ENCODE data around the gene DUSP2. TPM values are rescaled to one million over a fixed set of nuclear protein-coding genes. Genes with fewer than 3 reads are reported as not detected.
"Not testable (repeated sequence)": the region's sequence is repeated elsewhere in the genome, so short reads cannot be mapped to it uniquely, and the experiment has no call there.

Gene DUSP2
- total RNA-seq, 2 donors from 2014 or later: 202 to 218 TPM

DNA sequence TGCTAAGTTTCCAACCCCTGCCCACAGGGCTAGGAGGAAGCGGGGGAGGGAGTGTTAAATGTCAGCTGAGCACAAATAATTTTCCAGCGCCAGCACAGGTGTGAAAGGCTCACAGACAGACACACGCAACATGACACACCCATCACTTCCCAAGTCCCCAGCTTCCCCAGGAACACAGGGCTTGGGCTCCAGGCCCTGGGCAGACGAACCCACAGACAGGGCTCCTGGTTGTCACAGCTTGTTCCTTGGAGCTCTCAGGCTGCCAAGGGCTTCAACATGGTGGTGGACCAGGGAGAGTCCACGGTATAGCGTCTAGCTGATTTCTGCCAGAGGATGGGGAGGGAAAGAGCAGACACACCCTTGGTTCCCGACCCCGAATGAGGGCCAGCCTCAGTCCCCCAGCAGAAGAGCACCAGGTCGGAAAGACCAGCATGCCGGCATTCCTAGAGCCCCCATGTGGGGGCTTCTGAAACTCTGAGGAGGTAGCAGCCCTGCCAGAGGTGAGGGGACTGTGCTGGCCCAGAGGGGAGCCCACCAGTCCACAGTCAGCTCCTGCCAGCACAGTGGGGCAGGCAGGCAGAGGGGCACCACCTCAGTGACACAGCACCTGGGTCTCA, 1.9 kb downstream of the DUSP2 start:
- peak in 1 of 2 donors; percentile 64 for DNase-seq (ENCODE audit: low spot score in 2 of 2)
- Mint-ChIP-seq H3K27ac (peak overlapping the region; percentile 98 to 99), H3K9me3 (no peaks in the 10 kb centered on the region), H3K36me3 (peaks cover 29 to 34% of the 10 kb centered on the region in 2 donors)
- ATAC-seq: no peak

DNA sequence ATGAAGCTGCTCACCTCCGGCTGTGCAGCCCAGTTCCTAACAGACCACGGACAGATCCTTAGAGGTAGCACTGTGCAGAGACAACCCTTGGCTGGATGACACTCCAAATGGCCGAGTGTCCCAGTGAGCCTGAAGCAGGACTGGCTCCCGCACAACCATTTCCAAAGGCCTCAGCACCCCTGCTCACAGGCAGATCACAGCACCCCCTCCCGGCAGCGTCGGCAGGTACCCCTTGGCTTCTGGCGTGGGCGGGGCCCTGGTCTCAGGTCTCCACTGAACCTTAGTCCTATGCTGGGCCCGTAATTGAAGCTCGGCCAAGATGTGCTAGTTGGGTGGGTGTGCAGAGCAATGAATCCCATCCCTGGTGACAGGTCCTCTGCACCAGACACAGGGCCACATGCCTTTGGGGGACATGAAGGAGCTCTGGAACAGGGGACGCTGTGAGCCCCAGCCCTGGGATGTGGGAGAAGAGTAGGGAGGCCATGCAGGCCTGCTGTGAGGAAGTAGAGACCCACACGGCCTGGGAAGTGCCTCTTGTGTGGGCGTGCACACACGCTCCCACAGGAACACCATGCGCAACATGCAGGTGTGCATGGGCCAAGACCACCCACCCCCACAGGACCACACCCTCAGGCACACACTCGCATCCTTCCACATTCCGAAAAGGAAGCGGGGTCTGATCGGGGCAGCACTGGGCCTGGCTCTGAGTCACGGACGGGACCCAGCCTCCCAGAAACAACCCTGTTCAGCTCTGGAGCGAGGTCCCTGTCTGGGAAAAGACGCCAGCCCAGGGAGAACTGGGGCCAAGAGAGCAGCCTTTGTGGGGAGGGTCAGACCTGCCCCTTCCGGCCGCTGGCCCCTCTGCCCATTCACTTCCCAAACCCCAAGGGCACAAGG, 2.8 kb downstream of the DUSP2 start:
- H3K27ac Mint-ChIP-seq: peak overlapping the region; percentile 98 to 99
- DNase-seq (ENCODE audit: low spot score in 2 of 2) (peak; percentile 74 to 79), ATAC-seq (peak in 1 of 2 donors; percentile 2)
- peaks cover 29 to 30% of the 10 kb centered on the region in 2 donors for H3K36me3 Mint-ChIP-seq
- H3K9me3 Mint-ChIP-seq: no peaks in the 10 kb centered on the region

DNA sequence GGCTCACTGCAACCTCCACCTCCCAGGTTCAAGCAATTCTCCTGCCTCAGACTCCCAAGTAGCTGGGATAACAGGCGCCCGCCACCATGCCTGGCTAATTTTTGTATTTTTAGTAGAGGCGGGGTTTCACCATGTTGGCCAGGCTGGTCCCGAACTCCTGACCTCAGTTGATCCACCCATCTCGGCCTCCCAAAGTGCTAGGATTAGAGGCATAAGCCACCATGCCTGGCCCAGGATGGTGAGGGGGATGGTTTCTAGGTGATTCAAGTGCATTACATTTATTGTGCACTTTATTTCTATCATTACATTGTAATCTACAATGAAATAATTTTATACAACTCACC, 3.6 kb downstream of the DUSP2 start:
- H3K27ac Mint-ChIP-seq: peak overlapping the region; percentile 36 to 99

GRCh38 chr2:96140941-96141623, 4.2 kb downstream of the DUSP2 start:
- peak overlapping the region; percentile 36 to 99 for H3K27ac Mint-ChIP-seq
- H3K9me3 Mint-ChIP-seq: no peaks in the 10 kb centered on the region
- ATAC-seq: no peak
- no peak for DNase-seq (ENCODE audit: low spot score in 2 of 2)
- H3K36me3 Mint-ChIP-seq: peaks cover 29 to 30% of the 10 kb centered on the region in 2 donors

More for the DNA sequence above, 3.6 kb downstream of the DUSP2 start:
- DNase-seq (ENCODE audit: low spot score in 2 of 2): peak in 1 of 2 donors; percentile 47
- not testable (repeated sequence) for ATAC-seq, H3K9me3 Mint-ChIP-seq
- H3K36me3 Mint-ChIP-seq: peaks cover 29 to 30% of the 10 kb centered on the region in 2 donors

DNA sequence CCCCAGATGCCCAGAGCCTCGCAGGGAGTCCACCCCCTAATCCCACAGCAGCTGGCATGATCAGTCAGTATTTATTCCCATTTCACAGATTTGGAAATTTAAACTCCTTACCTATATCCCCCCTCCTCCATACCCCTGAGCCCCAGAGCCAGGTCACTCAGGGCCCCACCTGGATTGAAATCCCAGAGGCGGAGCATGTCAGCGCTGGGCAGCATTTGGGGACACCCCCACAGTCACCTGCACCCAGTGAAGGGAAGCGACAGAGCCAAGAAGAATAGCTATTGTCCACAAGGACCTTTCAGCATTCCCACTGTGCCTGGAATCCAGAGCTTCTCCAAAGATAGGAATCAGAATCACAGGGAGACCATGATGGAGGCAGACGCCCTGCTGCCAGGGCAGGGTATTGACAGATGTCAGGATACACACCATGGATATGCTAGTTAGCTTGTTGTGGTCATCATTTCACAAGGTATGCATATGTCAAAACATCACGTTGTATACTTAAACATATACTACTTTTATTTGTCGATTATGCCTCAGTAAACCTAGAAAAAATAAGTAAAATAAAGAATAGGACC, 6.0 kb downstream of the DUSP2 start:
- DNase-seq (ENCODE audit: low spot score in 2 of 2) (no peak), ATAC-seq (peak in 1 of 2 donors; percentile 3)
- Mint-ChIP-seq H3K36me3 (peaks cover 23 to 25% of the 10 kb centered on the region in 2 donors), H3K27ac (peak overlapping the region; percentile 53 to 72), H3K9me3 (no peaks in the 10 kb centered on the region)

DNA sequence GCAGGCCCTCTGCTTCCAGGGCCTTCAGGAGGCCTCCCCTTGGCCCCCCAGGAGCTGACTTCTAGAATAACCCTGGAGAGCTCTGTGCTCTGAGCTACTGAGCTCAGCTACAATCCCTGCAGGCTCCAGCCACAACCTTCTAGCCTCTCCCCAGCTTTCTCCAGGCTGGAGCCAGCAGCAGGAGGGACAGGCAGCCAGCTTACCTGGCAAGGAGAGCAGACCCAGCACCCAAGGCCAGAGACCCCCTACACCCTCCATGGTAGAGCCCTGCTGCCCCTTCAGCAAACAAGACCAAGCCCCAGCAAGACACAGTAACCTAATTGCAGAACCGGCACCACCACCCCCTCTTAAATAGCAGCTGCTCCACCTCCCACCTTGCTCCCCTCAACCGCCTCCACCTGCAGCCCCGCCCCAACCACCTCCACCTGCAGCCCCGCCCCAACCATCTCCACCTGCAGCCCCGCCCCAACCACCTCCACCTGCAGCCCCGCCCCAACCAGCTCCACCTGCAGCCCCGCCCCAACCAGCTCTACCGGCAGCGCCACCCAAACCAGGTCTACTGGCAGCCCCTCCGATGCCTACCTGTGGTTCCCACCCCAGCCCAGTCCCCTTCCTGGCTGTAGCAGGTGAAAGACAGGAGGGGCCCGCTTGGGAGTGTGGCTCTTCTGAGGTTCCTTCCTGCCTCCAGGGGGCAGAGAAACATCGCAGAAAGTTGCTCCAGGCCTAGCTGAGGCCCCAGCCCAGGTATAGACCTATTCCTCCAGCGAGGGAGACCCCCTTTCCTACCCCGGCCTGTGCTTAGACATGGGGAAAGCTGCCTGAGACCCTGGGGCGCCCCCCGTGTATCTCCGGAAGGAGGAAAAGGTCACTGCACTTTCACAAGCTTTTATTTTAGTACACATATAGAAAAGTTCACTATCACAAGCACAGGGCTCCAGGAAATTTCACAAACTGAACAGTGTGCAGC, 6.8 kb downstream of the DUSP2 start, which contains the start of gene ASTL:
Gene ASTL (minus strand): TSS at position 324 of the 967 bp plus-strand sequence. CDS start 66 bp downstream, at position 258.
- Mint-ChIP-seq H3K36me3 (peaks cover 15 to 17% of the 10 kb centered on the region in 2 donors), H3K27ac (peak within 1 kb of the TSS; percentile 53 to 72), H3K9me3 (no peaks in the 10 kb centered on the region)
- ATAC-seq (peak; percentile 29 to 70), DNase-seq (ENCODE audit: low spot score in 2 of 2) (peak; percentile 62 to 80)

GRCh38 chr2:96137321-96138178, 7.7 kb downstream of the DUSP2 start:
- peak overlapping the region in 1 of 2 donors; percentile 53 for H3K27ac Mint-ChIP-seq
- no peak for DNase-seq (ENCODE audit: low spot score in 2 of 2)
- ATAC-seq: no peak
- H3K9me3 Mint-ChIP-seq: no peaks in the 10 kb centered on the region
- peaks cover 6 to 8% of the 10 kb centered on the region in 2 donors for H3K36me3 Mint-ChIP-seq

- H3K36me3 Mint-ChIP-seq: no peaks in the 10 kb centered on the region
- no peaks in the 10 kb centered on the region for H3K9me3 Mint-ChIP-seq
- H3K27ac Mint-ChIP-seq: peak overlapping the region in 1 of 2 donors; percentile 7
- ATAC-seq (no peak), DNase-seq (ENCODE audit: low spot score in 2 of 2) (no peak)
Measured at GRCh38 chr2:96136129-96136720, 9.0 kb downstream of the DUSP2 start.

DNA sequence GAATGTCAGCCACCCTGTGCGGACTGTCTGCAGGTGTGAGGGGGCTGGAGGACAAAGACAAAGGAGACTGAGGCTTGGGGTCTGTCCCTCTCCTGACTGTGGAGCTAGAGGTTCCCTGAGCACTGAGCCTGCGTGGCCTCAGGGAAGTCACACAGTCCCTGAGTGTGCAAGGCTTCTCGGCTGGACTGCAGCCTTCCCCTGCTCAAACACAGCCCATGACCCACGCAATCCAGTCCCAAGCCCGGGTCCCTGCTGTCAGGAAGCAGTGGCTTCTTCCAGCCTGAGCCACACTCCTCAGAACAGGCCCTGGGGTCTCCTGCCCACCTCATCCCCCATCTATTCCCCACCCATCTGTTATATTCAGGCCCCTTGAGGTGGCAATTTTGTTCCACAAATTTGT, 9.6 kb downstream of the DUSP2 start:
- H3K9me3 Mint-ChIP-seq: no peaks in the 10 kb centered on the region
- DNase-seq (ENCODE audit: low spot score in 2 of 2) (no peak), ATAC-seq (no peak)
- H3K27ac Mint-ChIP-seq: peak overlapping the region; percentile 7
- H3K36me3 Mint-ChIP-seq: no peaks in the 10 kb centered on the region

DNA sequence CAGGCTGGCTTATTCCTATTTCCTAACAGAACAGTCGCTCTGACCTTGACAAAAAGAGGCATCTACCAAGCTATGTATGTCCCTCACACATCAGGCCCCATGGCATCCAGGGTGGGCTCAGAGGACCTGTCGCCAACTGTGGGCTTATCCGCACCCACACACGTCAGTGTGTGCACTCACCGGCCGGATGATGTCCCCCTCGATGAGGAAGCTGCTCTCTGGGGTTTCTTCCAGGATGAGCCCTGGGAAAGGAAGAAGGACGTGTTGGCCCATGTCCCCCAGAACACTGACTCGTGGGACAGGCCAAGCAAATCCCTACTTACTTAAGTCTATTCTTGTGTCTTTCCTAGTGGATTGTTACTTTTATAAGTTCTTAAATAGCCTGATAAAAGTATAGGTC, 10.1 kb downstream of the DUSP2 start:
- Mint-ChIP-seq H3K27ac (peak overlapping the region in 1 of 2 donors; percentile 7), H3K36me3 (no peaks in the 10 kb centered on the region)
- DNase-seq (ENCODE audit: low spot score in 2 of 2): no peak

GRCh38 chr2:96134421-96134820, 10.8 kb downstream of the DUSP2 start:
- ATAC-seq: no peak
- no peaks in the 10 kb centered on the region for H3K9me3 Mint-ChIP-seq
- H3K27ac Mint-ChIP-seq: no peak overlapping the region

More for the DNA sequence above, 10.1 kb downstream of the DUSP2 start:
- no peak for ATAC-seq
- no peaks in the 10 kb centered on the region for H3K9me3 Mint-ChIP-seq

GRCh38 chr2:96131813-96132745, 13.2 kb downstream of the DUSP2 start:
- Mint-ChIP-seq H3K9me3 (no peaks in the 10 kb centered on the region), H3K36me3 (peaks cover 0 to 5% of the 10 kb centered on the region in 2 donors), H3K27ac (peak overlapping the region; percentile 64 to 66)
- ATAC-seq: peak in 1 of 2 donors; percentile 2
- DNase-seq (ENCODE audit: low spot score in 2 of 2): no peak

More at GRCh38 chr2:96134421-96134820, 10.8 kb downstream of the DUSP2 start:
- no peak for DNase-seq (ENCODE audit: low spot score in 2 of 2)
- peaks cover 0 to 4% of the 10 kb centered on the region in 2 donors for H3K36me3 Mint-ChIP-seq

DNA sequence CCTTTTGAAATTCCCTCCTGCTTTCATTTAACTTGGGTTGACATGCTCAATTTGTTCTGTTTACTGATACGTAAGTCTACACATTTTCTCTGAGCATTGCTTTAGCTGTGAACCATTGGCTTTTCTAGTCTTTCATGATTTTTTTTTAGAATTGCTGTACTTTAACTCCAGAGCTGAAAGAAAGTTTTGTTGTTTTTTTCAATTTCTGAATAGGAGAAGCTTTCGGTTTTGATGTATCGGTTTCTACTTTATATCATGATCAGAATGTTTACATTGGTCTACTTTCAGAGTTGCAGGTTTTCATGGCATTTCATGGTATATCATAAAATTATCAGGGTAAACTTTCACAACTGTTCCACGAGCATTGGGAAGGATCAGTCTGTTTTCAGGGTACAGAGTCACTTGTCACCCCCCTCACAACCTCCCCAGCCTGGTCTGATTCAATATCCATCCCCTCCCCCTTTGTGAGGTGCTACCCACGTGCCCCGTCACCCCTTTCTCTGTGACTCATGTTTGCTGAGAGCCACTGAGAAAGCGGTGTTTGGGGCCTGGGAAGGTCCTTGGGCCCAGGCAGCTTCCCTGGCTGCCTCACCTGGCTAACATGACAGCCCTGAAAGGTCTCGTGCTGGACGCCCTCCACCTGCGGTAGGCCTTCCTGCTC, 14.0 kb downstream of the DUSP2 start:
- DNase-seq (ENCODE audit: low spot score in 2 of 2) (peak in 1 of 2 donors; percentile 36), ATAC-seq (peak; percentile 47 to 50)
- H3K36me3 Mint-ChIP-seq: peaks cover 0 to 5% of the 10 kb centered on the region in 2 donors

More for the DNA sequence above, 14.0 kb downstream of the DUSP2 start:
- H3K9me3 Mint-ChIP-seq: no peaks in the 10 kb centered on the region
- H3K27ac Mint-ChIP-seq: peak overlapping the region; percentile 64 to 66

Measured in activated naive CD4-positive, alpha-beta T cell treated with anti-CD3 and anti-CD28 coated beads, Interleukin-2, amount 50 U/mL, for 72 hours (primary cell).